OCI-LY7 (cell line): Measurements from ENCODE around the gene KCNE1.
"Not testable (repeated sequence)": the region's sequence is repeated elsewhere in the genome, so short reads cannot be mapped to it uniquely, and the experiment has no call there.

Source experiments
- EZH2phosphoT487 ChIP-seq: fragments of 200-600 bp; sonication (generic); IDR thresholded peaks from 2 replicates; pipeline ENCODE4 v1.6.1; 2018; ENCODE audit warnings: low read depth, borderline replicate concordance, mild to moderate bottlenecking, mixed run types, antibody characterized with exemption, low read length, moderate library complexity, mixed read lengths
- TF ChIP-seq, protein P1 (sequence below): fragments of 200-600 bp; sonication (generic); conservative IDR thresholded peaks from 2 replicates; pipeline ENCODE4 v1.5.1; 2014; ENCODE audit warnings: mild to moderate bottlenecking, antibody characterized with exemption, low read length, moderate library complexity, mixed read lengths

GRCh38 chr21:34447018-34447417 lies 65.0 kb downstream of the KCNE1 start:
- TF ChIP-seq, protein P1, sequence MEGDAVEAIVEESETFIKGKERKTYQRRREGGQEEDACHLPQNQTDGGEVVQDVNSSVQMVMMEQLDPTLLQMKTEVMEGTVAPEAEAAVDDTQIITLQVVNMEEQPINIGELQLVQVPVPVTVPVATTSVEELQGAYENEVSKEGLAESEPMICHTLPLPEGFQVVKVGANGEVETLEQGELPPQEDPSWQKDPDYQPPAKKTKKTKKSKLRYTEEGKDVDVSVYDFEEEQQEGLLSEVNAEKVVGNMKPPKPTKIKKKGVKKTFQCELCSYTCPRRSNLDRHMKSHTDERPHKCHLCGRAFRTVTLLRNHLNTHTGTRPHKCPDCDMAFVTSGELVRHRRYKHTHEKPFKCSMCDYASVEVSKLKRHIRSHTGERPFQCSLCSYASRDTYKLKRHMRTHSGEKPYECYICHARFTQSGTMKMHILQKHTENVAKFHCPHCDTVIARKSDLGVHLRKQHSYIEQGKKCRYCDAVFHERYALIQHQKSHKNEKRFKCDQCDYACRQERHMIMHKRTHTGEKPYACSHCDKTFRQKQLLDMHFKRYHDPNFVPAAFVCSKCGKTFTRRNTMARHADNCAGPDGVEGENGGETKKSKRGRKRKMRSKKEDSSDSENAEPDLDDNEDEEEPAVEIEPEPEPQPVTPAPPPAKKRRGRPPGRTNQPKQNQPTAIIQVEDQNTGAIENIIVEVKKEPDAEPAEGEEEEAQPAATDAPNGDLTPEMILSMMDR = not testable (repeated sequence)
- TF ChIP-seq EZH2phosphoT487 = not testable (repeated sequence)
